GM06990 (cell line): ENCODE measurements around the gene CAB39L.

ENCODE experiments used
- DNase-seq: peaks from one replicate; pipeline ENCODE4 v3.0.0-alpha.2; 2011; ENCODE audit not compliant: insufficient read length; ENCODE audit errors: extremely low read depth
- H3K27me3 ChIP-seq: replicated peaks from 2 replicates; pipeline ENCODE4 v1.6.0; 2011; ENCODE audit warnings: low read length; ENCODE audit not compliant: control insufficient read depth, insufficient read depth
- H3K36me3 ChIP-seq: 2 replicates; pipeline ENCODE4 v1.5.1; 2011; ENCODE audit warnings: low read length; ENCODE audit not compliant: control insufficient read depth, insufficient read depth
- H3K4me3 ChIP-seq: replicated peaks from 2 replicates; pipeline ENCODE4 v1.5.1; 2011; ENCODE audit warnings: low read depth, mild to moderate bottlenecking, control low read depth, low read length
- CTCF ChIP-seq: IDR thresholded peaks from 2 replicates; pipeline ENCODE4 v1.5.1; 2011; ENCODE audit warnings: low read length, control low read depth, mild to moderate bottlenecking, inconsistent platforms; ENCODE audit not compliant: insufficient read depth, poor library complexity, severe bottlenecking

Gene CAB39L

GRCh38 chr13:49347650-49348385 lies 96.0 kb downstream of the CAB39L start:
- no peak for TF ChIP-seq CTCF
- Histone ChIP-seq H3K27me3 (no peaks in the 10 kb centered on the region), H3K4me3 (no peak overlapping the region), H3K36me3 (no peaks in the 10 kb centered on the region)
- DNase-seq: no peak

GRCh38 chr13:49346460-49346859 lies 97.4 kb downstream of the CAB39L start:
- TF ChIP-seq CTCF: no peak
- no peaks in the 10 kb centered on the region for H3K27me3 ChIP-seq
- H3K36me3 ChIP-seq: no peaks in the 10 kb centered on the region
- no peak for DNase-seq
- no peak overlapping the region for H3K4me3 ChIP-seq

- TF ChIP-seq CTCF: no peak
- Histone ChIP-seq H3K27me3 (no peaks in the 10 kb centered on the region), H3K4me3 (no peak overlapping the region), H3K36me3 (no peaks in the 10 kb centered on the region)
- DNase-seq: no peak
Observed at GRCh38 chr13:49343731-49344130, 100.1 kb downstream of the CAB39L start.

- no peak overlapping the region for H3K4me3 ChIP-seq
- no peaks in the 10 kb centered on the region for H3K36me3 ChIP-seq
- no peak for TF ChIP-seq CTCF
- H3K27me3 ChIP-seq: no peaks in the 10 kb centered on the region
- no peak for DNase-seq
Observed at GRCh38 chr13:49343255-49343654, 100.6 kb downstream of the CAB39L start.

- no peak for TF ChIP-seq CTCF
- Histone ChIP-seq H3K27me3 (no peaks in the 10 kb centered on the region), H3K4me3 (no peak overlapping the region), H3K36me3 (no peaks in the 10 kb centered on the region)
- no peak for DNase-seq
Observed at GRCh38 chr13:49342454-49342853, 101.4 kb downstream of the CAB39L start.

- DNase-seq: no peak
- H3K4me3 ChIP-seq: no peak overlapping the region
- no peaks in the 10 kb centered on the region for H3K27me3 ChIP-seq
- no peak for TF ChIP-seq CTCF
- H3K36me3 ChIP-seq: no peaks in the 10 kb centered on the region
Observed at GRCh38 chr13:49341941-49342340, 101.9 kb downstream of the CAB39L start.
